GM12865 (cell line): ENCODE results near the gene FKBP5.

Experiments
- DNase-seq: peaks from one replicate; pipeline ENCODE4 v3.0.0; 2010; ENCODE audit warnings: low read depth
- H3K4me3 ChIP-seq: 2 replicates; pipeline ENCODE4 v1.5.1; 2011; ENCODE audit warnings: mild to moderate bottlenecking, low read depth, low read length, control low read depth
- CTCF ChIP-seq: IDR thresholded peaks from 2 replicates; pipeline ENCODE4 v1.5.1; 2011; ENCODE audit warnings: low read length, control low read depth, low read depth, inconsistent platforms; ENCODE audit not compliant: insufficient read depth; ENCODE audit errors: missing control alignments

FKBP5 gene

GRCh38 chr6:35642471-35643161 is 46.1 kb downstream of the FKBP5 start:
- DNase-seq: no peak
- no peak for TF ChIP-seq CTCF
- H3K4me3 ChIP-seq: no peak overlapping the region

- no peak overlapping the region for H3K4me3 ChIP-seq
- TF ChIP-seq CTCF: no peak
- no peak for DNase-seq
Measured at GRCh38 chr6:35640017-35640664, 48.6 kb downstream of the FKBP5 start.

- no peak for TF ChIP-seq CTCF
- no peak for DNase-seq
- no peak overlapping the region for H3K4me3 ChIP-seq
Measured at GRCh38 chr6:35638679-35639078, 50.0 kb downstream of the FKBP5 start.

GRCh38 chr6:35637911-35638310 is 50.8 kb downstream of the FKBP5 start:
- no peak for TF ChIP-seq CTCF
- DNase-seq: no peak
- H3K4me3 ChIP-seq: no peak overlapping the region

- DNase-seq: no peak
- no peak for TF ChIP-seq CTCF
- H3K4me3 ChIP-seq: no peak overlapping the region
Measured at GRCh38 chr6:35635601-35636597, 52.8 kb downstream of the FKBP5 start.

GRCh38 chr6:35634316-35634715 is 54.4 kb downstream of the FKBP5 start:
- DNase-seq: no peak
- no peak for TF ChIP-seq CTCF

More at GRCh38 chr6:35634316-35634715, 54.4 kb downstream of the FKBP5 start:
- H3K4me3 ChIP-seq: no peak overlapping the region
